ENCODE results near the gene KRTAP9-6.

- no peak for TF ChIP-seq CTCF (IDR thresholded peaks at IDR 0.05)
- no peak for TF ChIP-seq POLR2AphosphoS5 (IDR thresholded peaks at IDR 0.05)
Observed at GRCh38 chr17:41215681-41216080, 49.5 kb upstream of the KRTAP9-6 start.
